SKM-1 treated with dmso at 0.1 percent for 144 hours (cell line): ENCODE data around the gene ANAPC2.
"Not testable (repeated sequence)": the region's sequence is repeated elsewhere in the genome, so short reads cannot be mapped to it uniquely, and the experiment has no call there.

ENCODE experiments used
- DNase-seq: peaks from one replicate; lab custom pipeline; 2025; ENCODE audit not compliant: unreplicated experiment; lab: John Stamatoyannopoulos, UW

Gene ANAPC2

DNA sequence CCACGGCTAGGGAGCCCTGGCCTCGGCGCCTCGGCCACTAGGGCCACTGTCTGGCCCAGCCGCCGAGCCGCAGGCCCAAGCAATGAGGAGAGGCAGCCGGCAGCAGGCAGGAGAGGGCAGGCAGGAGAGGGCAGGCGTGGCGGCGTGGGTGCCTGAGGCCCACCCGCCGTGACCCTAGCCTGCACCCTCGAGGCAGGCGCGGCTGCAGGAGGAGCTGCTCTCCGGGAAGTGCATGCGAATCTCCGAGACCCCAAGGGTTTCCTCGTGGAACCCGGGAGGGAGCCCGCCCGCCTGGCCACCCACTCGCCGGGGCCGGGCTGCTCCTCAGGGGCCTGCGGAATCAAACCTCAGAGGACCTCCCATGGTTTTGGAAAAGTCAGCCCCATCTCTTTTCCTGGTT lies 40.1 kb downstream of the ANAPC2 start:
- no peak for DNase-seq

DNA sequence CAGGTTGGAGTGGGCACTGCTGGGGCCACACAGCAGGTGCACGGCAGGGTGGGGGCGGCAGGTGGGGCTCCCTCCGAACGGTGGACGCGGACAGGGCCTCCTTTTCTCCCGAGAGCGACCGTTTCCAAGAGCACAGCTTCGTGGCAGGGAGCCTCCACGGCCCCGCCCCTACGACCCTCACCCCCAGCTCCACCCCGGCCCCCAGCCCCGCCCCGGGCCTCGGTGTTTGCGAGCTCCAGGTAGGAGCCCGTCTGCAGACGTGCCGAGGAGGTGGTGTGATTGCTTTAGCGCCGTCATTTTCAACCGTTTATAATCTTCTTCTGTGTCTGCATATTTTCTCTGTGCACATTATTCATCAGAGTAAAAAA lies 40.6 kb downstream of the ANAPC2 start:
- no peak for DNase-seq

DNA sequence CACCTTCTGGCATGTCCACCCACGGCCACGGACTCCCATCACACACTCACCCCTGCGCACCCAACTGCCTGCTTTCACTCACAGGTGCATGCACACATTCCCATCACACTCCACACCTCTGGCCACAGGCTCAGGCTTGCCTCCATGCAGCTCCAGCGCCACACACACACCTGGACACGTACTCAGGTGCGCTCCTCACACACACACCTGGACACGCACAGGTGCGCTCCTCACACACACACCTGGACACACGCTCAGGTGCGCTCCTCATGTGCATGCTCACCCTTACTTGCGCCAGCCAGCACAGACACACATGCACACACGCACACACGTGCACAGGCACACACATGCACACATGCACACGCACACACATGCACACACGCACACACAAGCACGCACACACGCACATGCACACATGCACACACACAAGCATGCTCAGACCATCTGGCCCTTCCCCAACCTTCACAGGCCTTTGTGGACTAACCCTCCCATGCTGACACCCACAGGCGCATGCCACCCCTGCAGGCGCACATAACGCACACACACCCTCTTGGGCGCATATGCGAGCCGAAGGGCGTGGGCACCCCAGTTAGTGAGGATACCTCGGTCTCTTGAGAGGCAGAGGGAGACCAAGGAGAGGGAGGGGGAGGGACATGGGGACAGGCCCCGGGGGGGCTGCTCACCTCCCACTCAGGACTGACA lies 41.1 kb downstream of the ANAPC2 start:
- DNase-seq = no peak

DNA sequence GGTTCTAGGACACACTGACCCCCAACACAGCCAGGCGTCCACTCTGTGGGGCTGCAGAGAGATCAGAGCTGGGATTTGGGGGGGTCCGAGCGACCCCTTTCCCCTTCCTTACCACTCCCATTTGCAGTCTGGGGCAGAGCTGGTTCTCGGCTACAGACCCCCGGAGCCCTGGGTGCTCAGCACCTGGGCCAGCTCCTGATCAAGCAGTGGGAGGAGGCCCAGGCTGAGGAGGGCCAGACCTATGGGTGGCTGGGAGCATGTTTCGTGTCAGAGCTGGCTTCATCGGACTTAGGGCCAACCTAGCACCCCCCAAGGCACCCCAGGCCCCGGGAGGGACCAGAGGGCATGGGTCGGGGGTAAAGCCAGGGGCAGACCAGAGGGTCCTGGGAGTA lies 41.8 kb downstream of the ANAPC2 start:
- DNase-seq = no peak

DNA sequence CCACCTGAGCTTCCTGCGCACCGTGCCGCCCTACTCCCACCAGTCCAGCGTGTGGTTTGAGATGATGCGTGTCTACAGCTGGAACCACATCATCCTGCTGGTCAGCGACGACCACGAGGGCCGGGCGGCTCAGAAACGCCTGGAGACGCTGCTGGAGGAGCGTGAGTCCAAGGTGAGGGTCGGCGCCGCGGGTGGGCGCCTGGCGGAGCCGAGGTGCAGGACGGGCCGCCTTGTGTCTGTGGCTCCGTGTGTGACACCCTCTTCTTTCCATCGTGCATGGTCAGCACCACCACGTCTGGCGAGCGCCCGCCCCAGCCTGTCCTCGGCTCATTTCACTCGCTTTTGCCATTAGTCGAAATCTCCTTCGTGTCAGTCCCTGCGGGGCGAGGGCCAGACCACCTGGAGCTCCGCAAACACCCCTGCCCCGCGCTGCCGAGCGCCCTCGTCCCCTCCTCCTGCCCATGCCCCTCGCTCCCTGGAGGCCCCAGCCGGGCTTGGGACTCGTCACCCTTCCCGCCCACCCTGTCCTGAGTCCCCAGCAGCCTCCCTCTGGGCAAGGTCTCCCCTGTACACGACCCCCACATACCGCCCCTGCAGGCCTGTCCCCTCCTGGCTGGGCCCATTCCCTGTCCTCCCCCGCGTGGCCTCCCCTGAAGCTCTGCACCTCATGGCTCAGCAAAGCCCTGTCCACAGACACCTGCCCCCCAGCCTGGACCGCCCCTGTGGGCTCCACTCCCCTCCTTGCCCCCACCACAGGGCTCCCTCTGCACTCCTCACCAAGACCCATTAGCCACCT lies 42.4 kb downstream of the ANAPC2 start:
- DNase-seq = no peak

DNA sequence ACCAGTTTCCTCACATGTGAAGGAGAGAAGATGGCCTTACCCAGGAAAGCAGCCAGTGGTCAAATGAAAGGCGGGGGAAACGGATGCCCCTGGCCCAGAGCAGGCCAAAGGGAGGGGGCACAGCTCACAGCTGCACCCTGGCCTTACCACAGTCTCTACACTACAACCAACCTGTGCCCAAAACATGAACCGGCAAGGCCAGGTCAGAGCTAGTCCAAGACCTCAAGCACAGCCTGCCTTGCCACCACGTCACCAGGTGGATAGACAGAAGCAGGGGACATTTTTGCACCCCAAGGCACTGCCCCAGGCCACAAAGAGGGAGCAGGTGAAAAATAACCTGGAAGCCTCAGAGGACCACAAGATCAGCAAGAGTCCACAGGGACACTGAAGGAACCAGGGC lies 44.9 kb downstream of the ANAPC2 start:
- no peak for DNase-seq

DNA sequence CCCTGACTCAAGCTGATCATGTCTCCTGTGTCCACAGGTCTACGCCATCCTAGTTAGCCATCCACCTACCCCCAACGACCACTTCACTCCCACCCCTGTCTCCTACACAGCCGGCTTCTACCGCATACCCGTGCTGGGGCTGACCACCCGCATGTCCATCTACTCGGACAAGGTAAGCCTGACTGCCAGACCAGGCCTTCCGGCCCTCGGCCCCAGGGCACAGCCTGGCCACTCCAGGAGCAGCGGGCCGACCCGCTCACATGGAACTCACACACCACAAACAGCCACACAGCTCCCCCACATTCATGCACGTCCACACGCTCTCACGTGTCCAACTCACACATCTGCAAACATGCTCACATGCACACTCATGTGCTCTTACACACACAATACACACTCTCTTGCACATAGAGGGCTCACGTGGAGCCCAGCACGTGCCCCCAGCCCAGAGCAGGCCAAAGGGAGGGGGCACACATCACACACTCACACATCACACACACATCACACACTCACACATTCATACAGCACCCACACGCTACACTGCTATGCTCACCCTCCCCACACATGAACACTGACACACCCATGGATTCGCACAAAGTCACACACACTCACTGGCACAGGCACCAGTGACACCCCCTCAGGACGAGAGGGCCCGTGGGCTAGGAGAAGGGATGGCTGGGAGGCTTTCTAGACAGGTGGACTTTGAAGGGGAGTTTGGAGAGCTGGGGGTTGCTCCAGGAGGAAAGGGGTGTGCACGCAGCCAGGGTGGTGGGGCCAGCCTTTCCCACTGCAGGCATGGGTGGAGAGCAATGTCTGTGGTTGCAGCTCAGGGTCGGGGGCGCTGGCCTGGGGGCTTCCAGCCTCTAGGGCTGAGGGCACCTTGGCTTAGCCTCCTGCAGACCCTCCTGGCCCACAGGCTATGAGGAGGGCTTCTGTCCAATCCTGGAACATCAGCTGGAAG lies 46.1 kb downstream of the ANAPC2 start:
- no peak for DNase-seq

DNA sequence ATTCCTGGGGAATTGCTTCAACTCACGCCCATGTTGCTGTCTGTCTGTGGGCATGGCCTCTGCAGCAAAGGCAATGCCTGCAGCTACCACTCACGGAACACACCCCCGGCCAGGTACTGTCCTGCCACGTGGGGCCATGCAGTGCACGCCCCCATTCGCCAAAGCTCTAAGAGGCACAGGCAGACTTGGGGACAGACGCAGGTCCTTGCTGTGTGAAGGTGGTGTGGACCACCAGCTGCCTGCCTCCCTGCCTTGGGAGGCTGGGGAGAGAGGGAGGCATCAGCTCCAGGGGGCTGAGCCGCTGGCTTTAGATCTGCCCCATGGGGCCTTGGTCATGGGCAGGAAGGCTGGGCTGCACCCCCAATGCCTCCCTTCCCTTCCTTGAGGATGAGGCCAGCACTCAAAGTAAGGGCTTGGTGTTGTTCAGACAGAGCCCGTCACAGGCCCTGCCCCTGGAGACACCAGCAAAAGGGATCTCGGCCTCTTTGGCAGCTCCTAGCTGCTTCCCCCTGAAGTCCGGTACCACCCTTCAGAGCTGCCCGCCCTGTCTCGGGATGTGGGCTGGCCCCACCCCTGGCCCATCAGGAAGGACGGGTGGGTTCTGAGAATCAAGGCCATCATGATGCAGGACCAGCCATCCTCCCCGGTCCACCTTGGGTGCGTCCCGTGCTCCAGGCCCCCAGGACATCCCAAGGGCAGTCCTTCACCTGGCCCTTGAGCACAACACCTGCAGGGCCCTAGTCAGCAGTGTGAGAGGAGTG lies 47.1 kb downstream of the ANAPC2 start:
- no peak for DNase-seq

DNA sequence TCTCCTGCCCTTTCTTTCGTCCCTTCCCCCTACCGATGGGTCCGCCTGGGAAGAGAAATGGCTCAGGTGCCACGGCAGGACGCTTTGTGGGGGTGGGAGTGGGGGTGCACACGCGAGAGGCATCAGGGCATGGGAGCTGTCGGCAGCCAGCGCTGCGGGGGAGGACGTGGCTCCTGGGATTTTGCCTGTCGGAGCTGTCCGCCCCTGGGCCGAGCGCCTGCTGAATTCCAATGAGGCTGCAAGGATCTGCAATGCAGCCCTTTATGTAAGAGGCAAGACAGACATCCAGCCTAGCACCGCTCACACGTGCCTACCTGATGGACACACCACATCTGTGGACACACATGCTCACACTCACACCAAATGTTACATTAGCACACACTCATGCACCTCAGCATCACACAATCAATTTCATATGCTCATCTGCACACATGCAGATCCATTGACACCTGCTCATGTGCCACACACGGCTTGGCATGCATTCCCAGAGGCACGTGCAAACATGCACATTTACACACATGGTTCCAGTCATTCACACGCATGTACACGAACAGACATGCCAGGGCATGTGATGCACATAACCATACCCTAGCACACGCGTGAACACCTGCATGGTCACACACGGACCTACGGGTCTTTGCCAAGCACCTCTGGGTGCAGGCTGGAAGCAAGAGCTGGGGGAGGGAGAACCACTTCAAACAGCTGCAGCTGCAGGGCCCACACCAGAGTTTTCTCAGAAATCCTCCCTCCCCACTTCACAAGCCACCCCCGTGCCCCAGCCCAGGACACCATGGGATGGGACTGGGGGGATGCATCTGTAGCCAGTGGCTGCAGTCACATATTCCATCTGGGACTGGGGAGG lies 48.0 kb downstream of the ANAPC2 start:
- DNase-seq = no peak

DNA sequence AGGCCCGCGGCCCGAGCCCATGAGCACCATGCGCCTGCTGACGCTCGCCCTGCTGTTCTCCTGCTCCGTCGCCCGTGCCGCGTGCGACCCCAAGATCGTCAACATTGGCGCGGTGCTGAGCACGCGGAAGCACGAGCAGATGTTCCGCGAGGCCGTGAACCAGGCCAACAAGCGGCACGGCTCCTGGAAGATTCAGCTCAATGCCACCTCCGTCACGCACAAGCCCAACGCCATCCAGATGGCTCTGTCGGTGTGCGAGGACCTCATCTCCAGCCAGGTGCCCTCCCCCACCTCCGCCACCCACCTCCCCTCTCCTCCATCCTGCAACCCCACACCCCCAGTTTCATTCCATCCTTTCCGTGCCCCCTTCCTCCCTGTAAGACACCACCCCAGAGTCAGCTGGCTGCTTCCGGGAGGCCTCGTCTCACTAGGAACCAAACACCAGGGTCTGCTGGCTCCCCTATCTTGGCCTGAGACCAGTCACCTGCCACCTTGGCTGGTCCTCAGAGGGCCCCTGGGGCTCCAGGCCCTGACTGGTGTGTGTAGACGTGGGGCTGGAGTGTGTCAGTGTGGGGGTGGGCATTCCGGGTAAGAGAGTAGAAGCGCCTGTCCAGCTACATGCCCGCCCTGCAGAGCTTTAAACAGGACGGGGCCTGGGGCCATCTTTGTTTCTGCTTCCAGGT lies 48.8 kb downstream of the ANAPC2 start:
- no peak for DNase-seq

DNA sequence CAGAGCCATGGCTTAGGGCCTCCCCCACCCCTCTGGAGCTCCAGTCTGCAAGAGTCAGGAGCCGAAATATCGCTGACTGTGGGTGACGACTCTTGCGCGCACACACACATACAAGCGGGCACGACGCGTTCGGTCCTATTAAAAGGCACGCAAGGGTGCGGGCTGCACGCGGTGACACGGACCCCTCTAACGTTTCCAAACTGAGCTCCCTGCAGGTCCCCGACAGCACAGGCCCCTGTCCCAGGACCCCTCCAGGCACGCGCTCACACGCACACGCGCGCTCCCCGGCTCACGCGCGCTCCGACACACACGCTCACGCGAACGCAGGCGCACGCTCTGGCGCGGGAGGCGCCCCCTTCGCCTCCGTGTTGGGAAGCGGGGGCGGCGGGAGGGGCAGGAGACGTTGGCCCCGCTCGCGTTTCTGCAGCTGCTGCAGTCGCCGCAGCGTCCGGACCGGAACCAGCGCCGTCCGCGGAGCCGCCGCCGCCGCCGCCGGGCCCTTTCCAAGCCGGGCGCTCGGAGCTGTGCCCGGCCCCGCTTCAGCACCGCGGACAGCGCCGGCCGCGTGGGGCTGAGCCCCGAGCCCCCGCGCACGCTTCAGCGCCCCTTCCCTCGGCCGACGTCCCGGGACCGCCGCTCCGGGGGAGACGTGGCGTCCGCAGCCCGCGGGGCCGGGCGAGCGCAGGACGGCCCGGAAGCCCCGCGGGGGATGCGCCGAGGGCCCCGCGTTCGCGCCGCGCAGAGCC lies 49.5 kb downstream of the ANAPC2 start, which contains the start of gene GRIN1:
TSS of gene GRIN1 (plus strand) at position 433 of the 746 bp plus-strand sequence. CDS start 333 bp downstream, outside the sequence.
- no peak for DNase-seq

DNA sequence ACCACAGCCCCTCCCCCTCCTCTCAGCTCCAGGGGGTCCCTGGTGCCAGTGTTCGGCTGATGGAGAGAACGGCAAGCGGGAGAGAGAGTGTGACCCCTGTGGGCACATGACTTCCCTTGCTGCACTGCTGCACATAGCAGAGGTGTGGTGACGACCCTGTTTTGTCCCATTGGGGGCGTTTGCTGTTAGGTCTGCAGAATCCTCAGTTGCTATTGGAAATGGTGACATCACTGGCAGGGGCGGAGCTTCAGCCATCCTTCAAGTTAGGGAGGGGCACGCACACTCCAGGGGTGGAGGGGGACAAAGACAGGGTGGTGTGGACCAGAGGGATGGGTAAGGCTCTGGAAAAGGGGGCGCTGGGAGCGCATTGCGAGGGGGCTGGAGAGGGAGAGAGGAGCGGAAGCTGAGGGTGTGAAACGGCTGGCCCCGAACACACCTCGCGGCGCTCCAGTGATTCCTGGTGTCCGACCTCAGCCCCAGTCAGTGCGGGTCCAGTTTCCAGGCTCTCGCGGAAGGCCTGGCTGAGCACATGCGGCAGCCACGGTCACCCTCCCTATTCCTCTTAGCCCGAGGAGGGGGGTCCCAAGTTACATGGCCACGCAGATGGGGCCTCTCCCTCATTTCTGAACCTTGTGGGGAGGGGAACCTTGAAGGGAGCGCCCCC lies 50.2 kb downstream of the ANAPC2 start:
- no peak for DNase-seq

DNA sequence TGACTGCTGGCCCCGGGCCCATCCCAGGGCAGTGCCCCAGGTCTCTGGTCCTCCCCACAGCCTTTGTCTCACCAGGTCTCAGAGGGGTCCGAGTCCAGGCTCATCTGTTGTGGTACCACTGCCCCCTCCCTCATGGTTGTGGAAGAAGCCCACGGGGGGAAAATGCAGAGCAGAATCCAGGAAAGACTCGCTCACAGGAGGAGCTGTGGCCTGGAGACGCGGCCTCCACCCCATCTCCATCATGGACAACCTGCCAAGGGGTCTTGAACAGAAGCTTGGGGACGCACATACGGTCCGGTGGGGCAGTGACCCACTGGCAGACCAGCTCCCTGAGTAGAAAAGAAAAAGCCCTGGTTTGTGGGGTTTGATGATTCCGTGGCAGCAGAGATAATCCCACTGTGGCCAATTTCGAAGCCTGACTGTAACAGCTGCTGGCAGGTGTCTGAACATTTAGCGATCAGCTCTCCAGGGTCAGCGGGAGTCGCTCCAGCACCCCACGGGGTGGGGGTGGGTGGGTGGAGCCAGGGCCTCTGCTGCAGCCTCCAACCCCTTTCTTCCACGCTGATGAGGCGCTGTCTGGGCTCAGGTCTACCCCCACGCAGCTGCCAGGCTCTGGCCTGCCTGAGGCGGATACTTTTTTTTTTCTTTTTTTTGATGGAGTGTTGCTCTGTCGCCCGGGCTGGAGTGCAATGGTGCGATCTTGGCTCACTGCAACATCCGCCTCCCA lies 51.3 kb downstream of the ANAPC2 start:
- no peak for DNase-seq

DNA sequence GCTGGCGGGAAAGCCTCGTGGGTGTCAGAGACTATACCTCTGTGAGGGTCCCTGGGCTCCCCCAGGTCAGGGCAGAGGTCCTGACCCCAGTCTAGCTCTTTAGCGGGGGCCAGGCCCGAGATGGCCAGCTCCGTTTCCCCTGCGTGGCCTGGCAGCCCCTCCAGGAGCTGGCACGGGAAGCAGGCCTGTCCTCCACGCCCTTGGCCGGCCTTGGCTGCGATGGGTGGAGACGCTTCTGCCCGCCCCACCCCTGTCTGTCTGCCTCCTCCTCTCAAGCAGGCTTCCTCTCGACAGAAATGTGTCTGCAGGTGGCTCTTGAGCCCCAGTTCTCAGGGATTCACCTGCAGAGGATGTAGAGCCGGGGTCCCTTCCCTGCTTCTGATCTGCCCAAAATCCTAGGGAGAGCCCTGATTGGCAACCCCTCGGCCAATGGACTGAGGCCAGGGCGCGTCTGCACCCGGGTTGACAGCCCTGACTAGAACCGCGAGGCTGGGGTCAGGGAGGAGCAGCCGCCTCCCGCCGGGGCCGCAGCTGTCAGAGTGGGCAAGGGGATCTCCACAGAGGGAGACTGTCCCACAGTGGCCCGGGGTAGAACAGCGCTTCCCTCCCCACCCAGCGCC lies 52.0 kb downstream of the ANAPC2 start:
- no peak for DNase-seq

DNA sequence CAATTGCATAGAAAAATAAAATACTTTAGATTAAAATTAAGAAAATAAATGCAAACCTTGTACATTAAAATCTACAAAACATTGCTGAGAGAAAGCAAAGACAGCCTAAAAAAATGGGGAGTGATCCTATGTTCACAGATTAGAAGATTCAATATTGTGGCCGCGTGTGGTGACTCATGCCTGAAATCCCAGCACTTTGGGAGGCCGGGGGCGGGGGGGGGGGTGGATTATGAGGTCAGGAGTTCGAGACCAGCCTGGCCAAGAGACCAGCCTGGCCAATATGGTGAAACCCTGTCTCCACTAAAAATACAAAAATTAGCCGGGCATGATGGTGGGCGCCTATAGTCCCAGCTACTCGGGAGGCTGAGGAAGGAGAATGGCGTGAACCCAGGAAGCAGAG lies 53.2 kb downstream of the ANAPC2 start:
- not testable (repeated sequence) for DNase-seq

DNA sequence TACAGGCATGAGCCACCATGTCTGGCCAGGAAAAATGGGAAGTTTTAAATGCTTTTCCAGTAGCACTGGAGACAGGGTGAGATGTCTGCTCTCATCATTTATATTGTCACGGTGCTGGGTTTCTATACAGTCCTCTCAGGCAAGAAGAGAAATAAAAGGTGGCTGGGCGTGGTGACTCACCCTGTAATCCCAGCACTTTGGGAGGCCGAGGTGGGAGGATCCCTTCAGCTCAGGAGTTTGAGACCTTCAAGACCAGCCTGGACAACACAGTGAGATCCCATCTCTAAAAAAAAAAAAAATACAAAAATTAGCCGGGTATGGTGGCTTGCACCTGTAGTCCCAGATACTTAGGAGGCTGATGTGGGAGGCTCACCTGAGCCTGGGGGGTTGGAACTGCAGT lies 54.2 kb downstream of the ANAPC2 start:
- no peak for DNase-seq
